Body of pancreas (tissue), 4 donors: ENCODE results near the gene ANKAR.

ENCODE experiments used
- POLR2A ChIP-seq, 3 donors: fragments of 450-650 bp; IDR thresholded peaks; one replicate each; pipeline ENCODE4 v1.6.1; 2016; ENCODE audit warnings: antibody characterized with exemption in 3 of 3, mild to moderate bottlenecking in 2 of 3
- TF ChIP-seq, protein P1 (sequence below), 7 experiments: fragments of 450-650 bp in 4 of 7; fragments of 200-600 bp in 3 of 7; sonication (generic) in 3 of 7; IDR thresholded peaks; one replicate each; pipeline ENCODE4 v1.5.1; 2016 to 2019; ENCODE audit warnings: antibody characterized with exemption in 7 of 7

DNA sequence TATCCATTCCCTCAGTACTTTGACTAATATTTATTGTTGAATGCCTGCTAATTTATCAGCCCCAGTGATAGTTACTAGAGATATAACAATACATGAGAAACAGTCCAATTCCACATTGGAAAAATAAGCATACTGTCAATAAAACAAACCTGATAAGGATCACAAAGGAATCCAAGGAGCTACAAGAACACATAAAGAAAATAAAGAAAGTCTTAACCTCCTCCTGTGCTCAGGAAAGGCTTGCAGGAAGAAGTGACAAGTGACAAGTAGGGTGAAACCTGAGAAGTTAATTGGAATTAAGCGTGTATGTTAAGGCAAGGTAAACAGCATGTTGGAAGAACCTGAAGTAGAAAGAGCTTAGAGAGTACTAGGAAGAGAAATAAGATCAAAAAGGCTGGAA, 33.5 kb upstream of the ANKAR start:
- TF ChIP-seq, protein P1, sequence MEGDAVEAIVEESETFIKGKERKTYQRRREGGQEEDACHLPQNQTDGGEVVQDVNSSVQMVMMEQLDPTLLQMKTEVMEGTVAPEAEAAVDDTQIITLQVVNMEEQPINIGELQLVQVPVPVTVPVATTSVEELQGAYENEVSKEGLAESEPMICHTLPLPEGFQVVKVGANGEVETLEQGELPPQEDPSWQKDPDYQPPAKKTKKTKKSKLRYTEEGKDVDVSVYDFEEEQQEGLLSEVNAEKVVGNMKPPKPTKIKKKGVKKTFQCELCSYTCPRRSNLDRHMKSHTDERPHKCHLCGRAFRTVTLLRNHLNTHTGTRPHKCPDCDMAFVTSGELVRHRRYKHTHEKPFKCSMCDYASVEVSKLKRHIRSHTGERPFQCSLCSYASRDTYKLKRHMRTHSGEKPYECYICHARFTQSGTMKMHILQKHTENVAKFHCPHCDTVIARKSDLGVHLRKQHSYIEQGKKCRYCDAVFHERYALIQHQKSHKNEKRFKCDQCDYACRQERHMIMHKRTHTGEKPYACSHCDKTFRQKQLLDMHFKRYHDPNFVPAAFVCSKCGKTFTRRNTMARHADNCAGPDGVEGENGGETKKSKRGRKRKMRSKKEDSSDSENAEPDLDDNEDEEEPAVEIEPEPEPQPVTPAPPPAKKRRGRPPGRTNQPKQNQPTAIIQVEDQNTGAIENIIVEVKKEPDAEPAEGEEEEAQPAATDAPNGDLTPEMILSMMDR (IDR thresholded peaks at IDR 0.05): no peak
- TF ChIP-seq POLR2A (IDR thresholded peaks at IDR 0.05): no peak
